Smooth muscle cell (in vitro differentiated cells): ENCODE results near the gene STARD3NL. TPM values are rescaled to one million over a fixed set of nuclear protein-coding genes. Genes with fewer than 3 reads are reported as not detected.

ENCODE experiments used
- DNase-seq: peaks from one replicate; lab custom pipeline; 2025; ENCODE audit not compliant: unreplicated experiment; lab: John Stamatoyannopoulos, UW
- H2AFZ ChIP-seq: fragments of 200-600 bp; sonication (generic); 2 replicates; pipeline ENCODE4 v1.6.0; 2016; ENCODE audit warnings: antibody characterized with exemption, low read depth, mild to moderate bottlenecking
- H3F3A ChIP-seq: fragments of 200-600 bp; sonication (generic); 2 replicates; pipeline ENCODE4 v1.6.0; 2017; ENCODE audit warnings: antibody characterized with exemption, low read depth
- H3K27ac ChIP-seq: fragments of 200-600 bp; sonication (generic); 2 replicates; pipeline ENCODE4 v1.5.1; 2016; ENCODE audit warnings: low read depth, mild to moderate bottlenecking
- H3K27me3 ChIP-seq: fragments of 200-600 bp; sonication (generic); 2 replicates; pipeline ENCODE4 v1.6.1; 2016; ENCODE audit warnings: low read depth, mild to moderate bottlenecking
- H3K36me3 ChIP-seq: fragments of 200-600 bp; sonication (generic); 2 replicates; pipeline ENCODE4 v1.5.1; 2016; ENCODE audit warnings: low read depth
- H3K4me1 ChIP-seq: fragments of 200-600 bp; sonication (generic); 2 replicates; pipeline ENCODE4 v1.5.1; 2016; ENCODE audit warnings: low read depth
- H3K4me2 ChIP-seq: fragments of 200-600 bp; sonication (generic); 2 replicates; pipeline ENCODE4 v1.6.0; 2016; ENCODE audit warnings: mild to moderate bottlenecking
- H3K4me3 ChIP-seq: fragments of 200-600 bp; sonication (generic); 2 replicates; pipeline ENCODE4 v1.5.1; 2016; ENCODE audit warnings: mild to moderate bottlenecking
- H3K79me2 ChIP-seq: fragments of 200-600 bp; sonication (generic); 2 replicates; pipeline ENCODE4 v1.6.0; 2016; ENCODE audit warnings: low read depth, mild to moderate bottlenecking
- H3K9ac ChIP-seq: fragments of 200-600 bp; sonication (generic); 2 replicates; pipeline ENCODE4 v1.6.0; 2016; ENCODE audit warnings: low read depth
- H3K9me3 ChIP-seq: fragments of 200-600 bp; sonication (generic); replicated peaks from 2 replicates; pipeline ENCODE4 v1.5.1; 2016; ENCODE audit warnings: low read depth
- H4K20me1 ChIP-seq: fragments of 200-600 bp; sonication (generic); 2 replicates; pipeline ENCODE4 v1.6.0; 2016; ENCODE audit warnings: low read depth
- CTCF ChIP-seq: fragments of 200-600 bp; sonication (generic); IDR thresholded peaks from 2 replicates; pipeline ENCODE4 v1.5.1; 2017; ENCODE audit warnings: borderline replicate concordance, mild to moderate bottlenecking, antibody characterized with exemption; ENCODE audit not compliant: insufficient read depth, poor library complexity, severe bottlenecking
- WGBS: methylation state at CpG from one replicate; pipeline ENCODE4 v1.1.7; 2016; ENCODE audit warnings: low lambda C conversion rate; 5-methylcytosine and 5-hydroxymethylcytosine counted together
- polyA plus RNA-seq: library from polyadenylated mRNA; unstranded; fragments of >200 nt; fragmentation: Nextera tagmentation; extraction: Ambion mirVana; gene quantifications from 2 replicates; pipeline ENCODE4 v1.2.1, GENCODE V29; 2016
- total RNA-seq: library from RNA; depleted of rRNA; stranded (reverse); fragments of >200 nt; gene quantifications from 2 replicates; pipeline ENCODE4 v1.2.3, GENCODE V29; 2014

The STARD3NL gene
- total and polyA plus RNA-seq, 2 experiments from 2014 or later: 62.5 to 81.6 TPM

- no peaks in the 10 kb centered on the region for H3K36me3 ChIP-seq
- H3K27ac ChIP-seq: no peak overlapping the region
- no peak for TF ChIP-seq CTCF
- no peak for DNase-seq
- no peaks in the 10 kb centered on the region for H3K79me2 ChIP-seq
- H3K4me2 ChIP-seq: no peak overlapping the region
- no peak overlapping the region for H3K4me3 ChIP-seq
- no peaks in the 10 kb centered on the region for H3F3A ChIP-seq
- no peak overlapping the region for H2AFZ ChIP-seq
- H3K27me3 ChIP-seq: peaks cover 3% of the 10 kb centered on the region
- H3K4me1 ChIP-seq: no peaks in the 10 kb centered on the region
- no peak overlapping the region for H3K9ac ChIP-seq
- no peaks in the 10 kb centered on the region for H3K9me3 ChIP-seq
- no peaks in the 10 kb centered on the region for H4K20me1 ChIP-seq
- WGBS: 93% methylated on average over 1 of the region's 1 CpG
Observed at GRCh38 chr7:38153515-38153914, 24.5 kb upstream of the STARD3NL start.

- Histone ChIP-seq H4K20me1 (no peaks in the 10 kb centered on the region), H3K27me3 (peaks cover 3% of the 10 kb centered on the region), H3K27ac (no peak overlapping the region), H3K4me1 (no peaks in the 10 kb centered on the region), H3K9ac (no peak overlapping the region), H3F3A (no peaks in the 10 kb centered on the region), H3K4me2 (no peak overlapping the region), H2AFZ (no peak overlapping the region), H3K4me3 (no peak overlapping the region), H3K79me2 (no peaks in the 10 kb centered on the region), H3K9me3 (no peaks in the 10 kb centered on the region), H3K36me3 (no peaks in the 10 kb centered on the region)
- DNase-seq: no peak
- 91% methylated on average over 2 of the region's 2 CpGs for WGBS
- TF ChIP-seq CTCF: no peak
Observed at GRCh38 chr7:38154278-38154677, 23.8 kb upstream of the STARD3NL start.

GRCh38 chr7:38160003-38160571 lies 18.0 kb upstream of the STARD3NL start:
- DNase-seq: no peak
- TF ChIP-seq CTCF: no peak
- no peak overlapping the region for H3K27ac ChIP-seq

GRCh38 chr7:38162036-38162435 lies 16.0 kb upstream of the STARD3NL start:
- no peak for DNase-seq
- Histone ChIP-seq H3K4me3 (no peak overlapping the region), H3K9ac (no peak overlapping the region), H3K9me3 (no peaks in the 10 kb centered on the region), H3K27me3 (no peaks in the 10 kb centered on the region), H3K4me2 (no peak overlapping the region), H4K20me1 (no peaks in the 10 kb centered on the region), H3K27ac (no peak overlapping the region), H2AFZ (no peak overlapping the region), H3K36me3 (no peaks in the 10 kb centered on the region), H3K79me2 (no peaks in the 10 kb centered on the region), H3K4me1 (no peaks in the 10 kb centered on the region), H3F3A (no peaks in the 10 kb centered on the region)
- WGBS: 79% methylated on average over 1 of the region's 1 CpG
- no peak for TF ChIP-seq CTCF

More at GRCh38 chr7:38160003-38160571, 18.0 kb upstream of the STARD3NL start:
- Histone ChIP-seq H2AFZ (no peak overlapping the region), H3K36me3 (no peaks in the 10 kb centered on the region), H3F3A (no peaks in the 10 kb centered on the region), H3K4me2 (no peak overlapping the region), H3K27me3 (no peaks in the 10 kb centered on the region), H3K79me2 (no peaks in the 10 kb centered on the region), H4K20me1 (no peaks in the 10 kb centered on the region), H3K4me1 (no peaks in the 10 kb centered on the region), H3K9ac (no peak overlapping the region), H3K4me3 (no peak overlapping the region), H3K9me3 (no peaks in the 10 kb centered on the region)
- WGBS: 88% methylated on average over 5 of the region's 5 CpGs
